Measurements from ENCODE around the gene FBXL5. TPM values are rescaled to one million over a fixed set of nuclear protein-coding genes. Genes with fewer than 3 reads are reported as not detected.
"Not testable (repeated sequence)": the region's sequence is repeated elsewhere in the genome, so short reads cannot be mapped to it uniquely, and the experiment has no call there.

FBXL5 gene
- total RNA-seq, 3 donors from 2014 or later: 44.8 to 104 (median 60.4) TPM

DNA sequence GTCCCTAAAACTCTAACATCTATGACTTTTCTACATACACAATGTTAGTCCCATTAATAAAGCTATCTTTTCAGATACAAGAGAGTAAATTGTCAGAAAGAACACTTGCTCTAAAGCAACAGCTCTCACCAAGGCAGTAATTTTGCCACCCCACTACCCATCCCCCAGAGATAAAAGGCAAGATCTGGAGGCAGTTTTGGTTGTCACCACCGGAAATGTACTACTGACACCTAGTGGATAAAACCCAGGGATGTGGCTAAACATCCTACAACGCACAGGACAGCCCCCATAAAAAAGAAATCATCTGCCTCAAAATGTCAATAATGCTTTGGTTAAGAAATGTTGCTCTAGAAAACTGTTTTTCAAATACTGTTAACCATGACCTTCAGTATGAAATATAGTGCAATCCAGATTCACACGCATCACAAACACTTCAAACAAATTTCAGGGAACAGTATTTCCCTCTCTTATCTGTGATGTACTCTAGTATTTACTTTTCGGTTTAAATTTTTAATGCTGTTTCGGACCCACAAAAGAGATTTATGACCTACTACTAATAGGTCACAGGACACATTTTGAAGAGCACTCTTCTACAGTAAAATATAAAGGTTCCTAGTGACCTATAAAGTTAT, 5.1 kb downstream of the FBXL5 start:
- TF ChIP-seq, protein P1, sequence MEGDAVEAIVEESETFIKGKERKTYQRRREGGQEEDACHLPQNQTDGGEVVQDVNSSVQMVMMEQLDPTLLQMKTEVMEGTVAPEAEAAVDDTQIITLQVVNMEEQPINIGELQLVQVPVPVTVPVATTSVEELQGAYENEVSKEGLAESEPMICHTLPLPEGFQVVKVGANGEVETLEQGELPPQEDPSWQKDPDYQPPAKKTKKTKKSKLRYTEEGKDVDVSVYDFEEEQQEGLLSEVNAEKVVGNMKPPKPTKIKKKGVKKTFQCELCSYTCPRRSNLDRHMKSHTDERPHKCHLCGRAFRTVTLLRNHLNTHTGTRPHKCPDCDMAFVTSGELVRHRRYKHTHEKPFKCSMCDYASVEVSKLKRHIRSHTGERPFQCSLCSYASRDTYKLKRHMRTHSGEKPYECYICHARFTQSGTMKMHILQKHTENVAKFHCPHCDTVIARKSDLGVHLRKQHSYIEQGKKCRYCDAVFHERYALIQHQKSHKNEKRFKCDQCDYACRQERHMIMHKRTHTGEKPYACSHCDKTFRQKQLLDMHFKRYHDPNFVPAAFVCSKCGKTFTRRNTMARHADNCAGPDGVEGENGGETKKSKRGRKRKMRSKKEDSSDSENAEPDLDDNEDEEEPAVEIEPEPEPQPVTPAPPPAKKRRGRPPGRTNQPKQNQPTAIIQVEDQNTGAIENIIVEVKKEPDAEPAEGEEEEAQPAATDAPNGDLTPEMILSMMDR (IDR thresholded peaks at IDR 0.05): peak; percentile 39
- no peaks in the 10 kb centered on the region for H3K36me3 ChIP-seq (ENCODE audit: low read depth)
- no peaks in the 10 kb centered on the region for H3K9me3 ChIP-seq
- ATAC-seq (peak; percentile 64), DNase-seq (peak in 1 of 3 donors; percentile 54)
- H3K4me3 ChIP-seq: no peak overlapping the region
- peaks cover 39% of the 10 kb centered on the region for H3K4me1 ChIP-seq (ENCODE audit: low read depth)
- intact Hi-C loops (cut with DNase I, micrococcal nuclease): loop anchor here in 1 of 2 donors (10.0 kb wide), 1 partner anchor 175 kb away; no protein-coding TSS in a partner anchor

DNA sequence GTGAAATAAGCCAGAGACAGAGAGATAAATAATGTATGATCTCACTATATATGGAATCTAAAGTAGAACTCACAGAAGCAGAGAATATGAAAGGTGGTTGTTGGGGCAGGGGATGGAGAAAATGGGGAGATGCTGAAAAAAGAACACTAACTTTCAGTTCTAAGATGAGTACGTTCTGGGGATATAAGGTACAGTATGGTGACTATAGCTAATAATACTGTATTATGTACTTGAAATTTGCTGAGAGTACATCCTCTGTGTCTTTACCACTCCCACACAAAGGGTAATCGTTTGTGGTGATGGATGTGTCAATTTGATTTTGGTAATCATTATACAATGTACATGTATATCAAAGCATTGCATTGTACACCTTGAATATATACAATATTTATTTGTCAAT, 6.6 kb downstream of the FBXL5 start:
- intact Hi-C loops (cut with DNase I, micrococcal nuclease): no loop called here
- no peak for DNase-seq
- peaks cover 34% of the 10 kb centered on the region for H3K4me1 ChIP-seq (ENCODE audit: low read depth)

DNA sequence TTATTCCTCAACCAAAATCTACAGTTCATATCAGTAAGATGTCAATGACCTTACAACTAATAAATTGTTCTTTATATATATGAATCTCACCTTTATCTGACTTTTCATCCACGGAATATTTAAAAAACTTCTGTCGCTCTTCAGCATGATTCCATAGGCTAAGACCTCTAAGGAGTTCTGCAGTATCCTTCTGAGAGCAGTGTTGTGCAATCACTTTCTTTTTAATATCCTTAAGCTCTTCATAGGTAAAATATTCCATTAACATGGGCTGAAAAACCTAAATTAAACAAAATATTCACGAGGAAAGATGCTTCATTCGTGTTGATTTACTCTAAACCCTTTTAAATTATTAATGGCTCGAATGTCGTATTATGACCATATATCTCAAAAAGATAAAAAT, 16.7 kb downstream of the FBXL5 start:
- Histone ChIP-seq H3K36me3 (ENCODE audit: low read depth) (peaks cover 3% of the 10 kb centered on the region), H3K9me3 (no peaks in the 10 kb centered on the region), H3K4me1 (ENCODE audit: low read depth) (no peaks in the 10 kb centered on the region), H3K4me3 (no peak overlapping the region)
- TF ChIP-seq, protein P1 (IDR thresholded peaks at IDR 0.05): no peak
- intact Hi-C loops (cut with DNase I, micrococcal nuclease): no loop called here
- no peak for ATAC-seq
- no peak for DNase-seq

More for the DNA sequence above, 6.6 kb downstream of the FBXL5 start:
- TF ChIP-seq, protein P1 (IDR thresholded peaks at IDR 0.05): no peak
- H3K9me3 ChIP-seq: no peaks in the 10 kb centered on the region
- H3K4me3 ChIP-seq: no peak overlapping the region
- H3K36me3 ChIP-seq (ENCODE audit: low read depth): no peaks in the 10 kb centered on the region
- ATAC-seq: no peak

GRCh38 chr4:15636818-15637217, 18.3 kb downstream of the FBXL5 start:
- peaks cover 3% of the 10 kb centered on the region for H3K36me3 ChIP-seq (ENCODE audit: low read depth)
- no peaks in the 10 kb centered on the region for H3K4me1 ChIP-seq (ENCODE audit: low read depth)
- no peaks in the 10 kb centered on the region for H3K9me3 ChIP-seq
- intact Hi-C loops (cut with DNase I, micrococcal nuclease): no loop called here
- TF ChIP-seq, protein P1 (IDR thresholded peaks at IDR 0.05): no peak
- DNase-seq: no peak
- ATAC-seq: no peak
- H3K4me3 ChIP-seq: no peak overlapping the region

DNA sequence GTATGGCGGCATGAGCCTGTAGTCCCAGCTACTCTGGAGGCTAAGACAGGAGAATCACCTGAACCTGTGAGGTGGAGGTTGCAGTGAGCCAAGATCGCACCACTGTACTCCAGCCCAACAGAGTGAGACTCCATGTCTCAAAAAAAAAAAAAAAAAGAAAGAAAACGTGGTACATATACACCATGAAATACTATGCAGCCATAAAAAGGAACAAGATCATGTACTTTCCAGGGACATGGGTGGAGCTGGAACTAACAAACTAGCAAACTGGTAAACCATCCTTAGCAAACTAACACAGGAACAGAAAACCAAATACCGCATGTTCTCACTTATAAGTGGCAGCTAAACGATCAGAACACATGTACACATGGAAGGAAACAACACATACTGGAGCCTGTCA, 37.8 kb downstream of the FBXL5 start:
- intact Hi-C loops (cut with DNase I, micrococcal nuclease); H3K4me1 ChIP-seq (ENCODE audit: low read depth); H3K4me3 ChIP-seq; DNase-seq; H3K36me3 ChIP-seq (ENCODE audit: low read depth); ATAC-seq: not testable (repeated sequence)
- H3K9me3 ChIP-seq: peaks cover 14% of the 10 kb centered on the region

DNA sequence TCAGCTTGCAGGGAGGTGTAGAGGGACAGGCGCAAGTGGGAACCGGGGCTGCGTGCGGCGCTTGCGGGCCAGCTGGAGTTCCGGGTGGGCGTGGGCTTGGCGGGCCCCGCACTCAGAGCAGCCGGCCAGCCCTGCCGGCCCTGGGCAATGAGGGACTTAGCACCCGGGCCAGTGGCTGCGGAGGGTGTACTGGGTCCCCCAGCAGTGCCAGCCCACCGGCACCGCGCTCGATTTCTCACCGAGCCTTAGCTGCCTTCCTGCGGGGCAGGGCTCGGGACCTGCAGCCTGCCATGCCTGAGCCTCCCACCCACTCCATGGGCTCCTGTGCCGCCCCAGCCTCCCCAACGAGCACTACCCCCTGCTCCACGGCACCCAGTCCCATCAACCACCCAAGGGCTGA, 40.3 kb downstream of the FBXL5 start:
- intact Hi-C loops (cut with DNase I, micrococcal nuclease); H3K36me3 ChIP-seq (ENCODE audit: low read depth); H3K4me1 ChIP-seq (ENCODE audit: low read depth); H3K9me3 ChIP-seq; ATAC-seq; H3K4me3 ChIP-seq; DNase-seq: not testable (repeated sequence)

- no peak for DNase-seq
- Histone ChIP-seq H3K4me1 (ENCODE audit: low read depth) (no peaks in the 10 kb centered on the region), H3K4me3 (no peak overlapping the region), H3K9me3 (no peaks in the 10 kb centered on the region), H3K36me3 (ENCODE audit: low read depth) (no peaks in the 10 kb centered on the region)
- no peak for ATAC-seq
- intact Hi-C loops (cut with DNase I, micrococcal nuclease): no loop called here
- TF ChIP-seq, protein P1 (IDR thresholded peaks at IDR 0.05): no peak
These were observed 43.0 kb downstream of the FBXL5 start for GRCh38 chr4:15612136-15612535.

Measured in mucosa of descending colon (tissue), 3 donors.